Heart right ventricle (tissue), 16 donors: Measurements from ENCODE around the gene RSPO4. TPM values are rescaled to one million over a fixed set of nuclear protein-coding genes. Genes with fewer than 3 reads are reported as not detected.

Source experiments
- ATAC-seq, 8 donors: fragments of 200-7000 bp; cut with Tn5 transposase; one replicate each; pipeline ENCODE4 v1.9.1; 2020; ENCODE audit warnings: mild to moderate bottlenecking in 8 of 8, moderate library complexity in 8 of 8, moderate number of reproducible peaks in 1 of 8
- DNase-seq, 2 donors: peaks; one replicate each; pipeline ENCODE4 v3.0.0-alpha.2; 2020
- H3K27ac ChIP-seq, 10 donors: fragments of 200-600 bp; sonication (generic) in 2 of 10; one replicate each; pipeline versions ENCODE4 v1.5.0 to v1.8.0; 2020 to 2022; ENCODE audit warnings: mild to moderate bottlenecking in 3 of 10
- H3K27me3 ChIP-seq, 7 donors: fragments of 200-600 bp; one replicate each; pipeline ENCODE4 v1.8.0; 2021 to 2022; ENCODE audit warnings: mild to moderate bottlenecking in 2 of 7
- H3K36me3 ChIP-seq, 9 donors: fragments of 200-600 bp; sonication (generic) in 1 of 9; one replicate each; pipeline versions ENCODE4 v1.5.0 to v1.8.0; 2020 to 2022; ENCODE audit warnings: mild to moderate bottlenecking in 2 of 9
- H3K4me1 ChIP-seq, 9 donors: fragments of 200-600 bp; sonication (generic) in 1 of 9; one replicate each; pipeline versions ENCODE4 v1.5.0 to v1.8.0; 2020 to 2022; ENCODE audit warnings: mild to moderate bottlenecking in 4 of 9
- H3K4me3 ChIP-seq, 10 donors: fragments of 200-600 bp; sonication (generic) in 2 of 10; one replicate each; pipeline versions ENCODE4 v1.5.0 to v1.8.0; 2020 to 2022; ENCODE audit warnings: mild to moderate bottlenecking in 7 of 10, moderate library complexity in 2 of 10
- H3K9me3 ChIP-seq, 11 donors: fragments of 200-600 bp in 10 of 11; sonication (generic) in 2 of 11; one replicate each; pipeline versions ENCODE4 v1.5.0 to v1.8.0; 2013 to 2022; ENCODE audit warnings: mild to moderate bottlenecking in 2 of 11, control low read depth in 1 of 11, moderate library complexity in 1 of 11
- WGBS, 2 donors: extraction: QIAGEN DNeasy Blood & Tissue Kit; methylation state at CpG; one replicate each; pipeline ENCODE4 v1.1.7; 2013; ENCODE audit warnings: inconsistent platforms in 1 of 2; 5-methylcytosine and 5-hydroxymethylcytosine counted together
- intact Hi-C, 10 donors: fragments of 100-400 bp; cut with DNase I; formaldehyde crosslinking; loops; one replicate each; pipeline versions ENCODE4 v1.11.1 to v1.14.2; 2022
- polyA plus RNA-seq, 2 donors: library from polyadenylated mRNA; stranded (reverse); fragments of 200-250 nt; gene quantifications; one replicate each; pipeline ENCODE4 v1.2.3, GENCODE V29; 2013
- total RNA-seq, 10 donors: library from RNA; stranded (reverse); fragmentation: NEBNext Ultra II Directional in 3 of 10; extraction: Animal tissue kit (Norgen Biotek cat#: 25700) in 3 of 10; gene quantifications; one replicate each; pipeline versions ENCODE4 v1.2.1 to v1.2.4, GENCODE V29; 2021 to 2023
- TF ChIP-seq, protein P1 (sequence below), 9 donors: fragments of 200-600 bp; sonication (generic) in 2 of 9; IDR thresholded peaks; one replicate each; pipeline versions ENCODE4 v1.5.0 to v1.8.0; 2021 to 2022; ENCODE audit warnings: antibody characterized with exemption in 9 of 9, mild to moderate bottlenecking in 5 of 9, moderate library complexity in 1 of 9
- donor health status: Arrhythmogenic right ventricular cardiomyopathy.
- donor health status: ischemic (EF 13 %, LVEDD 7.1; RV severe dilation, severe dysfunction).
- donor health status: healthy with polysubstance abuse.
- donor health status: DM: no; HTN: yes; CAD: no.
- donor health status: DM: no; HTN: no; CAD: no.
- donor health status: ischemic (EF 25% LVEDD 6.9; RV normal size, moderate dysfunction).
- donor health status: ischemic (EF 25% LVEDD 5.7; RV mildly dilated, moderate dysfunction).
- donor health status: healthy.
- donor health status: DM: yes; HTN: yes; CAD: no.
- donor health status: Ischemic cardiomyopathy.
- donor health status: ischemic (EF 35%, LVEDD 5.7; RV mildly dilated, moderate dysfunction).
- donor health status: nonischemic (EF 11% LVEDD 7.7; RV severe dilation, severe dysfunction).
- donor health status: DM: yes; HTN: yes; CAD: no.
- donor health status: PGD.
- donor health status: ischemic (EF 29% LVEDD 5.4; RV normal size, mild dysfunction).
- donor health status: nonischemic (EF 23%, LVEDD 6.1; RV moderate dilation, normal function).

Gene RSPO4
- total and polyA plus RNA-seq, 12 donors = 0.07 to 0.61 TPM; not detected in 10

DNA sequence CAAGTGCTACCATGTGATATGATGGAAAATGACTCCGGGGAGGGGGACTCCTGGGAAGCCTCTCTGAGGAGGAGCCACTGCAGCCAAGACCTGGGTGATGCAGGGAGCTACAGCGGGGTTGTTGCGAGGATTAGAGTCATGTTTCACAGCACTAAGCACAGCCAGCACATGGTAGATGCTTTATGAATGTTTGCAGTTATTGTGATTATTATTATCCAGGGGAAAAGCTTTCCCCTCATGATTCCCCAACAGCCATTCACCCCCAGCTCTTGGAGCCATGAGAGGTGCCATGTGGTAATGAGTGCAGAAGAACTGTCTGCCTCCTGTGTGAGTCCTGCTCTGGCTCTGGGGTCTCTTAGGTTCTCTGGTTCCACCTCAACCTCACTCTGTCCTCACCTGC lies 39.9 kb downstream of the RSPO4 start:
- TF ChIP-seq, protein P1, sequence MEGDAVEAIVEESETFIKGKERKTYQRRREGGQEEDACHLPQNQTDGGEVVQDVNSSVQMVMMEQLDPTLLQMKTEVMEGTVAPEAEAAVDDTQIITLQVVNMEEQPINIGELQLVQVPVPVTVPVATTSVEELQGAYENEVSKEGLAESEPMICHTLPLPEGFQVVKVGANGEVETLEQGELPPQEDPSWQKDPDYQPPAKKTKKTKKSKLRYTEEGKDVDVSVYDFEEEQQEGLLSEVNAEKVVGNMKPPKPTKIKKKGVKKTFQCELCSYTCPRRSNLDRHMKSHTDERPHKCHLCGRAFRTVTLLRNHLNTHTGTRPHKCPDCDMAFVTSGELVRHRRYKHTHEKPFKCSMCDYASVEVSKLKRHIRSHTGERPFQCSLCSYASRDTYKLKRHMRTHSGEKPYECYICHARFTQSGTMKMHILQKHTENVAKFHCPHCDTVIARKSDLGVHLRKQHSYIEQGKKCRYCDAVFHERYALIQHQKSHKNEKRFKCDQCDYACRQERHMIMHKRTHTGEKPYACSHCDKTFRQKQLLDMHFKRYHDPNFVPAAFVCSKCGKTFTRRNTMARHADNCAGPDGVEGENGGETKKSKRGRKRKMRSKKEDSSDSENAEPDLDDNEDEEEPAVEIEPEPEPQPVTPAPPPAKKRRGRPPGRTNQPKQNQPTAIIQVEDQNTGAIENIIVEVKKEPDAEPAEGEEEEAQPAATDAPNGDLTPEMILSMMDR (IDR thresholded peaks at IDR 0.05) = no peak

DNA sequence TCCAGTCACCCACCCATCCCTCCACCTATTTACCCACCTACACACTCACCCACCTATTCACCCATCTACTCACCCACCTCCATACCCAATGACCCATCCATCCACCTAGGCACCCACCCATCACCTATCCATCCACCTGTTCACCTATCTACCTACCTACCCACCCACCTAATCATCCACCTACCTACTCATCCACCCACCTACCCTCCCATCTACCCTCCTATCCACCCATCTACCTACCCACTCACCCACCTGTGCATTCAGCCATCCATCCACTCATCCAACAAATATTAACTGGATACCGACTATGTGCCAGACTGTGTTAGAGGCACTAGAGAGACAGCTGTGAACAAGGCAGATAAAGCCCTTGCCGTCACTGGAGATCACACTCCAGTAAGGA lies 40.3 kb downstream of the RSPO4 start:
- intact Hi-C loops = loop anchor here in 3 of 10 donors (10.0 kb wide), 2 partner anchors 233 to 253 kb away; no protein-coding TSS in a partner anchor
- Histone ChIP-seq H3K4me1 (no peaks in the 10 kb centered on the region), H3K9me3 (no peaks in the 10 kb centered on the region), H3K36me3 (no peaks in the 10 kb centered on the region), H3K27ac (no peak overlapping the region), H3K27me3 (peaks cover 0 to 88% (median 40%) of the 10 kb centered on the region in 7 donors), H3K4me3 (no peak overlapping the region)
- TF ChIP-seq, protein P1 (IDR thresholded peaks at IDR 0.05) = no peak
- DNase-seq (no peak), ATAC-seq (no peak)
- 37 to 46% methylated on average over 2 of the region's 2 CpGs for WGBS, 2 donors

More for the DNA sequence above, 39.9 kb downstream of the RSPO4 start:
- intact Hi-C loops = loop anchor here in 3 of 10 donors (10.0 kb wide), 2 partner anchors 233 to 253 kb away; no protein-coding TSS in a partner anchor
- ATAC-seq (no peak), DNase-seq (no peak)
- Histone ChIP-seq H3K27ac (no peak overlapping the region), H3K9me3 (no peaks in the 10 kb centered on the region), H3K4me1 (no peaks in the 10 kb centered on the region), H3K36me3 (no peaks in the 10 kb centered on the region), H3K27me3 (peaks cover 0 to 83% (median 37%) of the 10 kb centered on the region in 7 donors), H3K4me3 (no peak overlapping the region)
- WGBS, 2 donors = 72 to 79% methylated on average over 3 of the region's 3 CpGs

DNA sequence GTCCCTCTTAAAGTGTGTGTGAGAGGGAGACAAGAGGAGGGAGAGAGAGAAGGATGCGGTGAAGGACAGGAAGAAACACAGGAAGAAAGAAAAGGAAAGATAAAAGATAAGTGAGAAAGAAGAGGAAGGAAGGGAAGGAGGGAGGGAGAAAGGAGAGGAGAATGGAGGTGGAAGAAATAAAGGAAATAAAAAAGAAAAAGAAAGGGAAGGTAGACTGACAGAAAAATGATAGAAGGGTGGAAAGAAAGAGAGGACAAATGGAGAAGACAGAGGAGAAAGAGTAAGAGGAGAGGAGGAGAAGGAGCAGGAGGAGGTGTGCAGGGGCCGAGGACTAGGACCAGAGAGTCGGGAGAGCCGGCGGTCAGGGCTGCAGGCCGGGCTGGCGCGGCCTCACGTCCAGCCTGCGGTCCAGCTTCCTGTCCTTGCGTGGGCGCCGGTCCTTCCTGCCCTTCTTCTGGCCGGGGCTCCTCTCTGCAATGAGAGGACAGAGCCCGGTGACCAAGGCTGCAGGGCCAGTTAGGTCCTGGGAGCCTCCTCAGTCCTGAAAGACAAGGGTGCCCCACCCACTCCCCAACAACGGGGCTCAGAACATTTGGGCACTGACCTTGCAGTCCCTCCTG lies 42.0 kb downstream of the RSPO4 start:
- no peaks in the 10 kb centered on the region for H3K9me3 ChIP-seq
- no peak overlapping the region for H3K4me3 ChIP-seq
- no peak overlapping the region for H3K27ac ChIP-seq
- DNase-seq (no peak), ATAC-seq (no peak)
- intact Hi-C loops = loop anchor here in 4 of 10 donors (5.0 to 10.0 kb wide), 3 partner anchors 235 to 255 kb away; no protein-coding TSS in a partner anchor
- H3K27me3 ChIP-seq = peaks cover 0 to 87% (median 56%) of the 10 kb centered on the region in 7 donors
- TF ChIP-seq, protein P1 (IDR thresholded peaks at IDR 0.05) = no peak
- WGBS, 2 donors = 50 to 64% methylated on average over 16 of the region's 16 CpGs
- H3K36me3 ChIP-seq = no peaks in the 10 kb centered on the region
- H3K4me1 ChIP-seq = peaks cover 0 to 4% (median 0%) of the 10 kb centered on the region in 9 donors

DNA sequence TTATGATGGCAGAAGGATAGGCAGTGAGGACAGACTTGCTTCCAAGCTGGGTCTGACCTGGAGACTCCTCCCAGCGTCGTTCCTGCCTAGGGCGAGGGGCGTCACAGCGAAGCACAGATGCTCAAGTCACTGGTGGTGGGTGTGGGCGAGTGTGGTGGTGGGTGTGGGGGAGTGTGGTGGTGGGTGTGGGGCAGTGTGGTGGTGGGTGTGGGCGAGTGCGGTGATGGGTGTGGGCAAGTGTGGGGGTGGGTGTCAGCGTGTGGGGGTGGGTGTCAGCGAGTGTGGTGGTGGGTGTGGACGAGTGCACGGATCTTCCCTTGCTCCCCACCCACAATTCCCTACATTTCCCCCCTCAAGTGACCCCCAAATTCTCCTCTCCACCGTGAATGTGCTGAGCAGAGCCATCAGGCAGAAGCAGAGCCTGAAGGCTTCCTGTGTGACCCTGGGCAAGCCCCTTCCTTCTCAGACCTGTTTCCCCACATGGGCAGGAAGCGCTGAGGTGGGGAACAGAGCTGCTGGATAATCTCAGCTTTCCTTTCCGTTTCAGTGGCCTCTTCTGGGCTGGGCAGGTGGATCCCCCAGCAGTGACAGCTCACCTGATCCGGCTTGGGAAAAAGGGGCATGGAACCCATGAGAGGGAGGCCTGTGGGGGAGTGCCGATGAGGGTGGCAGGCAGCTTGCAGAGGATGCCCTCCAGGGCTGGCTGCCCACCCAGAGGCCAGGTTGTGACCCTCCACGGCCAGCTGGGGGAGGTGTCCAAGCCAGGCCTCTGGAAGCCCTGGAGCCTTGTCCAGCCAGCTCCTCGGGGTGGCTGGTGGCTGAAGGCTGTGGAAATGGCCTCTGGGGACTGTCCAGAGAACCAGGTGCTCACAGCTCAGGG lies 42.9 kb downstream of the RSPO4 start:
- intact Hi-C loops = loop anchor here in 1 of 10 donors (5.0 kb wide), 1 partner anchor 253 kb away; no protein-coding TSS in a partner anchor
- peaks cover 0 to 4% (median 0%) of the 10 kb centered on the region in 9 donors for H3K4me1 ChIP-seq
- ATAC-seq = no peak
- H3K9me3 ChIP-seq = no peaks in the 10 kb centered on the region
- no peak overlapping the region for H3K27ac ChIP-seq
- 56 to 63% methylated on average over 19 of the region's 19 CpGs for WGBS, 2 donors
- DNase-seq = no peak
- H3K36me3 ChIP-seq = no peaks in the 10 kb centered on the region
- TF ChIP-seq, protein P1 (IDR thresholded peaks at IDR 0.05) = no peak
- peaks cover 0 to 90% (median 61%) of the 10 kb centered on the region in 7 donors for H3K27me3 ChIP-seq
- no peak overlapping the region for H3K4me3 ChIP-seq
